GM23248 (cell line): ENCODE results near the gene SIT1. TPM values are rescaled to one million over a fixed set of nuclear protein-coding genes. Genes with fewer than 3 reads are reported as not detected.

Experiments
- DNase-seq: peaks from one replicate; pipeline ENCODE4 v3.0.0-alpha.2; 2015
- H2AFZ ChIP-seq: fragments of 200-600 bp; sonication (generic); 2 replicates; pipeline ENCODE4 v1.6.1; 2016; ENCODE audit warnings: antibody characterized with exemption
- H3F3A ChIP-seq: fragments of 200-600 bp; sonication (generic); 2 replicates; pipeline ENCODE4 v1.6.1; 2016; ENCODE audit warnings: mild to moderate bottlenecking, antibody characterized with exemption, mixed run types; ENCODE audit not compliant: insufficient read depth
- H3K27ac ChIP-seq: fragments of 200-600 bp; sonication (generic); 2 replicates; pipeline ENCODE4 v1.5.1; 2016; ENCODE audit warnings: mild to moderate bottlenecking
- H3K27me3 ChIP-seq: fragments of 200-600 bp; sonication (generic); replicated peaks from 2 replicates; pipeline ENCODE4 v1.6.1; 2016; ENCODE audit warnings: mild to moderate bottlenecking; ENCODE audit not compliant: insufficient read depth
- H3K36me3 ChIP-seq: fragments of 200-600 bp; sonication (generic); 2 replicates; pipeline ENCODE4 v1.6.1; 2016; ENCODE audit warnings: low read depth, mild to moderate bottlenecking
- H3K4me1 ChIP-seq: fragments of 200-600 bp; sonication (generic); 2 replicates; pipeline ENCODE4 v1.6.1; 2016; ENCODE audit warnings: mild to moderate bottlenecking; ENCODE audit not compliant: insufficient read depth
- H3K4me2 ChIP-seq: fragments of 200-600 bp; sonication (generic); one replicate; pipeline ENCODE4 v1.6.1; 2016; ENCODE audit warnings: mild to moderate bottlenecking; ENCODE audit not compliant: unreplicated experiment
- H3K4me3 ChIP-seq: fragments of 200-600 bp; sonication (generic); 2 replicates; pipeline ENCODE4 v1.5.1; 2016; ENCODE audit warnings: mild to moderate bottlenecking
- H3K79me2 ChIP-seq: fragments of 200-600 bp; sonication (generic); 2 replicates; pipeline ENCODE4 v1.6.1; 2016; ENCODE audit warnings: mild to moderate bottlenecking; ENCODE audit not compliant: insufficient read depth
- H3K9ac ChIP-seq: fragments of 200-600 bp; sonication (generic); 2 replicates; pipeline ENCODE4 v1.6.1; 2016; ENCODE audit warnings: mild to moderate bottlenecking
- H3K9me2 ChIP-seq: fragments of 200-600 bp; sonication (generic); 2 replicates; pipeline ENCODE4 v1.6.1; 2016; ENCODE audit warnings: mixed run types, mild to moderate bottlenecking, moderate library complexity; ENCODE audit not compliant: insufficient read depth
- H3K9me3 ChIP-seq: fragments of 200-600 bp; sonication (generic); one replicate; pipeline ENCODE4 v1.6.1; 2017; ENCODE audit warnings: low read depth
- H4K20me1 ChIP-seq: fragments of 200-600 bp; sonication (generic); 2 replicates; pipeline ENCODE4 v1.6.0; 2016; ENCODE audit not compliant: insufficient read depth
- EZH2 ChIP-seq: fragments of 200-600 bp; sonication (generic); IDR thresholded peaks from 2 replicates; pipeline ENCODE4 v1.6.1; 2018; ENCODE audit warnings: antibody characterized with exemption, mild to moderate bottlenecking; ENCODE audit not compliant: insufficient read depth, poor library complexity, severe bottlenecking
- EZH2phosphoT487 ChIP-seq: fragments of 200-600 bp; sonication (generic); IDR thresholded peaks from 2 replicates; pipeline ENCODE4 v1.6.1; 2018; ENCODE audit warnings: antibody characterized with exemption, moderate library complexity, mild to moderate bottlenecking, low read depth; ENCODE audit not compliant: insufficient read depth
- WGBS, 2 experiments: methylation state at CpG; one replicate each; pipeline ENCODE4 v1.1.6; 2015 to 2017; ENCODE audit warnings: low lambda C conversion rate in 2 of 2, low coverage in 1 of 2; ENCODE audit errors: missing lambda C conversion rate in 2 of 2; 5-methylcytosine and 5-hydroxymethylcytosine counted together
- in situ Hi-C: fragments of 300-500 bp; cut with MboI; formaldehyde crosslinking; loops from 2 replicates; pipeline ENCODE4 v1.15.0; 2020
- polyA plus RNA-seq: library from polyadenylated mRNA; unstranded; fragments of >200 nt; fragmentation: Nextera tagmentation; extraction: Ambion mirVana; gene quantifications from 2 replicates; pipeline ENCODE4 v1.2.1, GENCODE V29; 2016
- total RNA-seq: library from RNA; depleted of rRNA; stranded (reverse); fragments of >200 nt; shearing (Covaris generic); gene quantifications from 2 replicates; pipeline ENCODE4 v1.2.3, GENCODE V29; 2014

The SIT1 gene
- total and polyA plus RNA-seq, 2 experiments from 2014 or later = not detected

GRCh38 chr9:35665471-35665818 is 14.7 kb upstream of the SIT1 start:
- in situ Hi-C loops = no loop called here
- Histone ChIP-seq H3K27ac (no peak overlapping the region), H3K9me3 (no peaks in the 10 kb centered on the region), H3K9ac (peak overlapping the region; percentile 64), H3K27me3 (no peaks in the 10 kb centered on the region), H4K20me1 (no peaks in the 10 kb centered on the region), H3K4me3 (peak overlapping the region; percentile 80), H2AFZ (peak overlapping the region; percentile 85), H3F3A (peaks cover 24% of the 10 kb centered on the region), H3K4me1 (no peaks in the 10 kb centered on the region), H3K4me2 (peak overlapping the region; percentile 98), H3K9me2 (no peaks in the 10 kb centered on the region), H3K79me2 (peaks cover 3% of the 10 kb centered on the region; the same call in 1 of the 2 replicates), H3K36me3 (peaks cover under 1% of the 10 kb centered on the region; the same call in 1 of the 2 replicates)
- 27 to 29% methylated on average over 5 of the region's 5 CpGs for WGBS, 2 experiments
- TF ChIP-seq EZH2phosphoT487 = no peak
- TF ChIP-seq EZH2 = no peak
- DNase-seq = no peak

- peaks cover 5% of the 10 kb centered on the region; the same call in 1 of the 2 replicates for H3K36me3 ChIP-seq
- peaks cover 9% of the 10 kb centered on the region; the same call in 1 of the 2 replicates for H3K79me2 ChIP-seq
- H3K4me2 ChIP-seq = peak within 1 kb of the TSS; percentile 98
- WGBS, 2 experiments = 5% methylated on average over 42 to 58 of the region's 58 CpGs
- in situ Hi-C loops = no loop called here
- H3K27ac ChIP-seq = no peak within 1 kb of the TSS
- TF ChIP-seq EZH2 (no peak), EZH2phosphoT487 (no peak)
- H3K4me1 ChIP-seq = 0 out of 2 replicates have a peak, but pooled peaks cover 4% of the 10 kb centered on the region
- DNase-seq = peak; percentile 91
- H3K4me3 ChIP-seq = peak within 1 kb of the TSS; percentile 80
- H3F3A ChIP-seq = peaks cover 30% of the 10 kb centered on the region
- no peaks in the 10 kb centered on the region for H3K9me3 ChIP-seq
- no peaks in the 10 kb centered on the region for H3K9me2 ChIP-seq
- peak within 1 kb of the TSS; percentile 85 for H2AFZ ChIP-seq
- H3K9ac ChIP-seq = peak within 1 kb of the TSS; percentile 64
- H3K27me3 ChIP-seq = no peaks in the 10 kb centered on the region
- no peaks in the 10 kb centered on the region for H4K20me1 ChIP-seq
These were observed 14.1 kb upstream of the SIT1 start, which contains the start of gene ARHGEF39 for GRCh38 chr9:35664531-35665470. ARHGEF39 (minus strand) TSS chr9:35665195; CDS start chr9:35665169, 26 bp downstream.

GRCh38 chr9:35662437-35662836 is 11.7 kb upstream of the SIT1 start:
- Histone ChIP-seq H3K27ac (no peak overlapping the region), H3K36me3 (peaks cover 5% of the 10 kb centered on the region; the same call in 1 of the 2 replicates), H3K27me3 (no peaks in the 10 kb centered on the region), H3K4me1 (peaks cover 10% of the 10 kb centered on the region; the same call in 1 of the 2 replicates), H3K4me2 (no peak overlapping the region), H3F3A (peaks cover 32% of the 10 kb centered on the region), H4K20me1 (no peaks in the 10 kb centered on the region), H3K4me3 (no peak overlapping the region), H3K79me2 (peaks cover 18% of the 10 kb centered on the region; the same call in 1 of the 2 replicates), H3K9me2 (no peaks in the 10 kb centered on the region), H3K9me3 (no peaks in the 10 kb centered on the region), H3K9ac (no peak overlapping the region), H2AFZ (no peak overlapping the region)
- no peak for DNase-seq
- 95 to 96% methylated on average over 7 of the region's 7 CpGs for WGBS, 2 experiments
- in situ Hi-C loops = no loop called here
- no peak for TF ChIP-seq EZH2
- no peak for TF ChIP-seq EZH2phosphoT487

- Histone ChIP-seq H3K4me3 (no peak overlapping the region), H2AFZ (no peak overlapping the region), H3K36me3 (peaks cover 5% of the 10 kb centered on the region; the same call in 1 of the 2 replicates), H3F3A (peaks cover 32% of the 10 kb centered on the region), H3K9ac (no peak overlapping the region), H4K20me1 (no peaks in the 10 kb centered on the region), H3K79me2 (peaks cover 18% of the 10 kb centered on the region; the same call in 1 of the 2 replicates), H3K4me1 (peaks cover 15% of the 10 kb centered on the region), H3K27ac (peak overlapping the region; percentile 3; the same call in 1 of the 2 replicates), H3K9me2 (no peaks in the 10 kb centered on the region), H3K9me3 (no peaks in the 10 kb centered on the region), H3K4me2 (no peak overlapping the region), H3K27me3 (no peaks in the 10 kb centered on the region)
- in situ Hi-C loops = no loop called here
- no peak for DNase-seq
- TF ChIP-seq EZH2phosphoT487 = no peak
- TF ChIP-seq EZH2 = no peak
- WGBS, 2 experiments = 79 to 81% methylated on average over 3 of the region's 3 CpGs
These were observed 11.1 kb upstream of the SIT1 start for GRCh38 chr9:35661756-35662350.
